GM12891 (cell line): Measurements from ENCODE around the gene MANF.

ENCODE experiments used
- POLR2A ChIP-seq: IDR thresholded peaks from 2 replicates; pipeline ENCODE4 v1.6.1; 2011; ENCODE audit warnings: low read depth, low read length, control low read depth
- POLR2AphosphoS5 ChIP-seq: IDR thresholded peaks from 2 replicates; pipeline ENCODE4 v1.6.1; 2011; ENCODE audit warnings: low read depth, low read length, control low read depth
- POU2F2 ChIP-seq: IDR thresholded peaks from 2 replicates; pipeline ENCODE4 v1.6.1; 2011; ENCODE audit warnings: low read depth, mild to moderate bottlenecking, control low read depth, low read length, moderate library complexity
- SPI1 ChIP-seq: IDR thresholded peaks from 2 replicates; pipeline ENCODE4 v1.6.1; 2011; ENCODE audit warnings: low read depth, low read length, control low read depth
- TAF1 ChIP-seq: IDR thresholded peaks from 2 replicates; pipeline ENCODE4 v1.6.1; 2011; ENCODE audit warnings: low read depth, low read length, control low read depth

GRCh38 chr3:51337666-51338065 lies 47.4 kb upstream of the MANF start:
- TF ChIP-seq TAF1 = no peak
- TF ChIP-seq POLR2AphosphoS5 = no peak
- no peak for TF ChIP-seq POLR2A
- no peak for TF ChIP-seq SPI1
- no peak for TF ChIP-seq POU2F2
